ENCODE measurements around the gene CACNA2D4. TPM values are rescaled to one million over a fixed set of nuclear protein-coding genes. Genes with fewer than 3 reads are reported as not detected.

The CACNA2D4 gene
- total RNA-seq, 1 donor, result 0.72 TPM

DNA sequence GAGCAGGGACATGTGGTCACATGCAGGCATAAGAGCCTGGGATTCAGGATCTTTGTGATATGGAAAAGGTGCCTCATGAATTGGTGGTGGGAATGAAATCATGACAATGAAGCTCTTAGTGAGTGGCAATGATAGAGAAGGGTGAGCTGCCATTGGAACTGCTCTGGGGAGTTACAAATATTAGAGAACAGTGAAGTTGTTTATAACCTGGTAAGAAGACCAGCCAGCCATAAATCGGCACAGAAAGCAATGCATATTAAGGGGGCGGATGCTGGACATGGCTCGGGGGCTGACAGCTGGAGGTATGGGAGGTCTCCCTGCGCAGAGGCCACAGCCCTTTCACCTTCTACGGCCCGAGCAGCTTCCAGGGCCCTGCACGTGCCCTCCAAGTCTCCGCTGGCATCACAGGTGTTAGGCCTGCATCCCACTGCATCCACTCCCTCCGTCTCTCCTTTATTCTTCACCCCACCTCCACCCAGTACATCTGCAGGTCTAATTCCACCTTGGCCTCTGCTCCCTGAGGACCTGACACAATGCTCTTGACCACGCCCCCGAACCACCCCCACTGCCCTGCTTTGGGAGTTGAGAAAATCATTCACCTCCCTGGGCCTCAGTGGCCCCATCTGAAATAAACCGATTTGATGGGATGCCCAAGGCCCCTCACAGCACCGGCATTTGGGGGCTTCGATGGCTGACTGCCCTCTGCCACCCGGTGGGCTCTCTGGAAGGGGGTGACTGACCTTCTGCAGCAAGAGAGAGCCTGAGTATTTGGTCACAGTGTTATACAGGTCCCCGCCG is 4.1 kb downstream of the CACNA2D4 start:
- no peaks in the 10 kb centered on the region for H4K20me1 ChIP-seq (ENCODE audit: insufficient read depth, low read length)

DNA sequence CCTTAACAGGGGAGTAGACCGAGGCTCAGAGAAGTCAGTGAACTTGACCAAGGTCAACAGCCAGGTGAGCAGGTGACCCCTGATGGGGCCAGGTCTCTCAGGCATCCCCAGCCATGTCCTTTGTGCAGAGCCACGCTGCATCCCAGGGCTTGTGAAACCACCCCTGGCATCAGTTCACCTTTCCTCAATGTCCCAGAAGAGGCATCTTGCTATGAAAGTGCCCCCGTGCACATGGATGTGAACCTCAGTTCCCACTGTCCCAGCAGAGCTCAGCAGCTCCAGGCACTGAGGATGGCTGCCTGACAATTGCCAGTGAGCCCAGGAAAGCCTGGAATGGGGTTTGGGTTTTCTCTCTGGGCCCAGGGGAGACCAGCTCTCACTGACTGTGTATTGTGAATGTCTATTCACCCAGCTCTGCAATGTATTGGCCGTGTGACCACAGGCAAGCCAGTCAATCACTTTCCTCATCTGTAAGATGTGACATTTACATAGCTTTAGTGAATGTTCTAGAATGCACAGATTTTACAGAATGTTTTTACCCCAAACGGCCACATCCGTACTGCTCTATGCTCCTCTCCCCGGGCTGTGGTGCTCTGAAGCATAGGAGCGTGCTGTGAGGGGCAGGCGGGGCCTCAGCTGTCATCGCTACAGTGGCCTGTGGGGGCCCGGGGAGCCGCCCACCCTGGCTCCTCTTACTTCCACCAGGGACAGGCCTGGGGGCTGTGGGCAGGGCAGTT is 4.9 kb downstream of the CACNA2D4 start:
- DNase-seq (ENCODE audit: insufficient read length, low spot score, missing footprints), result peak; percentile 51
- H3K4me1 ChIP-seq (ENCODE audit: insufficient read depth, low read length), result no peaks in the 10 kb centered on the region
- H3K4me2 ChIP-seq (ENCODE audit: insufficient read depth, low read length), result no peak overlapping the region

More for the DNA sequence above, 4.1 kb downstream of the CACNA2D4 start:
- no peaks in the 10 kb centered on the region for H3K4me1 ChIP-seq (ENCODE audit: insufficient read depth, low read length)
- H3K4me2 ChIP-seq (ENCODE audit: insufficient read depth, low read length), result no peak overlapping the region
- TF ChIP-seq, protein P1, sequence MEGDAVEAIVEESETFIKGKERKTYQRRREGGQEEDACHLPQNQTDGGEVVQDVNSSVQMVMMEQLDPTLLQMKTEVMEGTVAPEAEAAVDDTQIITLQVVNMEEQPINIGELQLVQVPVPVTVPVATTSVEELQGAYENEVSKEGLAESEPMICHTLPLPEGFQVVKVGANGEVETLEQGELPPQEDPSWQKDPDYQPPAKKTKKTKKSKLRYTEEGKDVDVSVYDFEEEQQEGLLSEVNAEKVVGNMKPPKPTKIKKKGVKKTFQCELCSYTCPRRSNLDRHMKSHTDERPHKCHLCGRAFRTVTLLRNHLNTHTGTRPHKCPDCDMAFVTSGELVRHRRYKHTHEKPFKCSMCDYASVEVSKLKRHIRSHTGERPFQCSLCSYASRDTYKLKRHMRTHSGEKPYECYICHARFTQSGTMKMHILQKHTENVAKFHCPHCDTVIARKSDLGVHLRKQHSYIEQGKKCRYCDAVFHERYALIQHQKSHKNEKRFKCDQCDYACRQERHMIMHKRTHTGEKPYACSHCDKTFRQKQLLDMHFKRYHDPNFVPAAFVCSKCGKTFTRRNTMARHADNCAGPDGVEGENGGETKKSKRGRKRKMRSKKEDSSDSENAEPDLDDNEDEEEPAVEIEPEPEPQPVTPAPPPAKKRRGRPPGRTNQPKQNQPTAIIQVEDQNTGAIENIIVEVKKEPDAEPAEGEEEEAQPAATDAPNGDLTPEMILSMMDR (IDR thresholded peaks at IDR 0.05; ENCODE audit: extremely low read depth, low read depth, low read length), result no peak
- H3K79me2 ChIP-seq (ENCODE audit: insufficient read depth, low read length), result no peaks in the 10 kb centered on the region
- no peak overlapping the region for H2AFZ ChIP-seq (ENCODE audit: low read length)
- H3K36me3 ChIP-seq (ENCODE audit: insufficient read depth, low read length), result no peaks in the 10 kb centered on the region
- no peaks in the 10 kb centered on the region for H3K9me3 ChIP-seq (ENCODE audit: low read depth, low read length)
- no peak overlapping the region for H3K4me3 ChIP-seq (ENCODE audit: insufficient read depth, low read length)
- peak; percentile 74 for DNase-seq (ENCODE audit: insufficient read length, low spot score, missing footprints)
- H3K27ac ChIP-seq (ENCODE audit: low read depth, low read length), result no peak overlapping the region
- peaks cover 5% of the 10 kb centered on the region for H3K27me3 ChIP-seq (ENCODE audit: insufficient read depth, low read length)

DNA sequence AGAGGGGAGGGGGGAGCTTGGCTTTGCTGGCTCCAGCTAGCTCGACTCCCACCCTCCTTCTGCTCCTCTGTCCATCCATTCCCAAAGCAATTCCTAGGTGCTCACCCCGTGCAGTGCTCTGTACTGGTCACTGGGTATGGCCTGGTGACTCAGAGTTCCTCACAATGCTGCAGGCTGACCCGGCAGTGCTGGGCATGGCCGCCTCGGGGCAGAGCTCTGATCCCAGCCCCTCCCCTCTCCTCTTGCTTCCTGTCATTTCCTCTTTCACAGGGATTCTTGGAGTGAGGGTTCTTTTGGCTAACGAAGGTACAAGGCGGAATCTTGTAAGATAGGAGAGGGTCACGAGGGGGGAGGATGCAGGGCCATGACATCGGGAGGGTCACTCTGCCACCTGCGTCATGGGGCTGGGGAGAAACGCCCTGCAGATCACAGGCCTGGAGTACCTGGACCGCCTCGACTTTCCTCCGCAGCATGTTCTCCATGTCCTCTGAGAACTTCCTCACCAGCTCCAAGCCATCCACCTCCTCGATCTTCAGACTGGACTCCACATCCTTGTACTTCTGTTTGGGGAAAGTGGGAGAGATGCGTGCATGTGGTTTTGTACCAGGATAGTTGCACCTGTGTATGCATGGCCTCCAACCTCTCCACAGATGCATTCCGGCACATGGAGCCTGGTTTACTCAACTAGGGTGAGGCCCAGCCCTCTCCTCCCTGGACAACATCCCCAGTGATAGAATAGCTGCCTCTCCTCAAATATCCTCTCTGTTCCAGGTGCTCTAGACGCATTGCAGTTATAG is 5.7 kb downstream of the CACNA2D4 start:
- TF ChIP-seq, protein P1 (IDR thresholded peaks at IDR 0.05; ENCODE audit: extremely low read depth, low read depth, low read length), result no peak
- no peaks in the 10 kb centered on the region for H3K36me3 ChIP-seq (ENCODE audit: insufficient read depth, low read length)
- H3K27me3 ChIP-seq (ENCODE audit: insufficient read depth, low read length), result peaks cover 8% of the 10 kb centered on the region
- no peaks in the 10 kb centered on the region for H4K20me1 ChIP-seq (ENCODE audit: insufficient read depth, low read length)
- peak; percentile 96 for DNase-seq (ENCODE audit: insufficient read length, low spot score, missing footprints)
- H3K4me3 ChIP-seq (ENCODE audit: insufficient read depth, low read length), result no peak overlapping the region
- H3K9me3 ChIP-seq (ENCODE audit: low read depth, low read length), result no peaks in the 10 kb centered on the region
- H3K4me2 ChIP-seq (ENCODE audit: insufficient read depth, low read length), result no peak overlapping the region
- no peaks in the 10 kb centered on the region for H3K79me2 ChIP-seq (ENCODE audit: insufficient read depth, low read length)
- no peak overlapping the region for H3K27ac ChIP-seq (ENCODE audit: low read depth, low read length)
- no peak overlapping the region for H2AFZ ChIP-seq (ENCODE audit: low read length)
- H3K4me1 ChIP-seq (ENCODE audit: insufficient read depth, low read length), result no peaks in the 10 kb centered on the region

More for the DNA sequence above, 4.9 kb downstream of the CACNA2D4 start:
- Histone ChIP-seq H3K36me3 (ENCODE audit: insufficient read depth, low read length) (no peaks in the 10 kb centered on the region), H3K79me2 (ENCODE audit: insufficient read depth, low read length) (no peaks in the 10 kb centered on the region), H3K9me3 (ENCODE audit: low read depth, low read length) (no peaks in the 10 kb centered on the region), H2AFZ (ENCODE audit: low read length) (no peak overlapping the region), H3K4me3 (ENCODE audit: insufficient read depth, low read length) (no peak overlapping the region), H3K27ac (ENCODE audit: low read depth, low read length) (no peak overlapping the region), H4K20me1 (ENCODE audit: insufficient read depth, low read length) (no peaks in the 10 kb centered on the region), H3K27me3 (ENCODE audit: insufficient read depth, low read length) (peaks cover 5% of the 10 kb centered on the region)
- TF ChIP-seq, protein P1 (IDR thresholded peaks at IDR 0.05; ENCODE audit: extremely low read depth, low read depth, low read length), result no peak
